Left ventricle myocardium inferior (tissue), 1 donor: ENCODE data around the gene C21orf91. TPM values are rescaled to one million over a fixed set of nuclear protein-coding genes. Genes with fewer than 3 reads are reported as not detected.

Experiments
- DNase-seq: peaks from one replicate; pipeline ENCODE4 v3.0.0-alpha.2; 2020
- H3K27ac ChIP-seq: fragments of 200-600 bp; replicated peaks from 2 replicates; pipeline ENCODE4 v1.8.0; 2021
- H3K27me3 ChIP-seq: fragments of 200-600 bp; 2 replicates; pipeline ENCODE4 v1.8.0; 2021; ENCODE audit warnings: low read depth
- H3K36me3 ChIP-seq: fragments of 200-600 bp; 2 replicates; pipeline ENCODE4 v1.8.0; 2021
- H3K4me1 ChIP-seq: fragments of 200-600 bp; 2 replicates; pipeline ENCODE4 v1.8.0; 2021
- H3K4me3 ChIP-seq: fragments of 200-600 bp; 2 replicates; pipeline ENCODE4 v1.8.0; 2021; ENCODE audit warnings: mild to moderate bottlenecking, moderate library complexity
- H3K9me3 ChIP-seq: fragments of 200-600 bp; replicated peaks from 2 replicates; pipeline ENCODE4 v1.8.0; 2021
- CTCF ChIP-seq: fragments of 200-600 bp; IDR thresholded peaks from 2 replicates; pipeline ENCODE4 v1.8.0; 2021; ENCODE audit warnings: antibody characterized with exemption, mild to moderate bottlenecking, borderline replicate concordance
- intact Hi-C: fragments of 100-400 bp; cut with micrococcal nuclease; formaldehyde crosslinking; loops from one replicate; pipeline ENCODE4 v1.11.0; 2022
- total RNA-seq: library from RNA; stranded (reverse); fragmentation: NEBNext Ultra II Directional; extraction: Animal tissue kit (Norgen Biotek cat#: 25700); gene quantifications from one replicate; pipeline ENCODE4 v1.2.1, GENCODE V29; 2021
- donor health status: DM: no; HTN: yes; CAD: no; lungs with severe emphysema.

The C21orf91 gene
- total RNA-seq, 1 donor from 2014 or later: 10.2 TPM

DNA sequence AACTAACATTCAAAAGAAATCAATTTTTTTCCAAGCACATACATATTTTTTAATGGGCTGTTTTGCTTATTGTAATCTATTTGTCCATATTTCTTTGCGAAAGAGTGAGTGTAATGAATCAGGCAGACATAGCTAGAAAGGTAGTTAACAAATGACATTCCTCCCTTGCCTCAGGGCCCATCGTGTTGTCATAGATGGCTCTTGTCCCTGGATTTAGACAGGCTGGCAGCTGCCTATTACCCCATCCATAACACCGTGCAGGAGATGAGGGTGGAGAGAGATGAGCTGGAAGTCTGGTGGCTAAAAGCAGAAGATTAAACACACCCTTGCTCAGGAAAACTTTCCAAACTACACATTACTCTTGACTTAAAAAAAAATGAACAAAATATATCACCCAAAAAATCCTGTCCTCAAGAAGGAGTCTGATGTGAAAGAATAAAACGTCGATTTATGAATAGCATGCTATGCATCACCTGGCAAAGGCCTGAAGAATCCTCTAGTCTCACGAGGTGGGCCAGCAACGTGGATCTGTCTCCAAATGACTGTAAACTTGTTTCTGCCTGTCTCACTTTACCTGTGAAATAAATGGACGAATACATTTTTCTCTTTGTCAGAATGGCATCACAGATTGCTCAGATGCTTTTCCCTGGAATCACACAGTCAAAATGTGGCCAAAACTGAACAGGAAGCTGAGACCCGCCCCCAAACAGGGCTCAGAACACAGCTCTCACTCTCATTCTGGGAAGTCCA lies 55.7 kb downstream of the C21orf91 start:
- Histone ChIP-seq H3K36me3 (no peaks in the 10 kb centered on the region), H3K4me1 (peaks cover 5% of the 10 kb centered on the region), H3K27me3 (no peaks in the 10 kb centered on the region), H3K9me3 (no peaks in the 10 kb centered on the region), H3K4me3 (no peak overlapping the region), H3K27ac (no peak overlapping the region)
- DNase-seq: no peak
- intact Hi-C loops: no loop called here
- TF ChIP-seq CTCF: no peak

DNA sequence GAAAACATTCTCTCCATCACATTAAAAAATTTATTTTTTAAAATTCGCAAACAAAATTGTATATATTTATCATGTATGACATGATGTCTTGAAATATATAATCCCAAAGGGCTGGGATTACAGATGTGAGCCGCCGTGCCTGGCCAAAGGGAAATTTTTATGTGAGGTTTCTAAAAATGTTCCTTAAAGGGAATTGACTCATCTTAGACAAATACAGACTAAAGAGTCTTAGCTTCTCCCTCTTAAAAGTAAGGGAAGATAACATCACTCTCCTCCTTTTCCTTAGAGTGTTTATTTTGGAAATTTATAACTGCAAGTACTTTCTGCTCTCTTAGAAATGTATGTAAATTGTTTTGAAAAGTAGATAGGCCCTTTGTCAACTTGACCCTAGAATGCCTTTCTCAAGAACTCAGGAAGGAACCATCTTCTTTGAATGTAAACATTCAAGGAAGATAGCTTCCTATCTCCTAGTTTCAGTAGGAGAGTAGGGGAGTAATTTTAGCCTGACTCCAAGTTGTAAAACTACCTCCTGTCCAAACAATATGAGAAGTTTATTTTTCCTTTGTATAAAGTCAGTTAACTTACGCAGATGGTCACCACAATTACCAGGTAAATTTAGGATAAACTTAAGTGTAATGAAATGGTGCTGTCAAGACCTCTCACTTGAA lies 59.5 kb downstream of the C21orf91 start:
- DNase-seq: no peak
- peaks cover 5% of the 10 kb centered on the region for H3K4me1 ChIP-seq
- H3K27ac ChIP-seq: peak overlapping the region; percentile 24
- intact Hi-C loops: no loop called here
- H3K4me3 ChIP-seq: no peak overlapping the region
- TF ChIP-seq CTCF: no peak
- no peaks in the 10 kb centered on the region for H3K27me3 ChIP-seq
- H3K36me3 ChIP-seq: no peaks in the 10 kb centered on the region
- no peaks in the 10 kb centered on the region for H3K9me3 ChIP-seq

DNA sequence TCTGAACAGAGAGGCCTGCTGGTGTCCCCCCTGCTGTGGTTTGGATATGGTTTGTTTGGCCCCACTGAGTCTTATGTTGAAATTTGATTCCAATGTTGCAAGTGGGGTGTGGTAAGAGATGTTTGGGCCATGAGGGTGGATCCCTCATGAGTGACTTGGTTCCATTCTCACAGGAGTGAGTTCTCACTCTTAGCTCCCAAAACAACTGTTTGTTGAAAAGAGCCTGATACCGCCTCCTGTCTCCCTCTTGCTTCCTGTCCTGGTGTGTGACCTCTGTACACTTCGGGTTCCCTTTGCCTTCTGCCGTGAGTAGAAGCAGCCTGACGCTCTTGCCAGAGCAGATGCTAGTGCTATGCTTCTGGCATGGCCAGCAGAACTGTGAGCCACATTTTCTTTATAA lies 60.5 kb downstream of the C21orf91 start:
- peak overlapping the region; percentile 24 for H3K27ac ChIP-seq
- no peaks in the 10 kb centered on the region for H3K27me3 ChIP-seq
- peaks cover 5% of the 10 kb centered on the region for H3K4me1 ChIP-seq
- H3K36me3 ChIP-seq: no peaks in the 10 kb centered on the region
- no peak for DNase-seq
- no peaks in the 10 kb centered on the region for H3K9me3 ChIP-seq
- no peak overlapping the region for H3K4me3 ChIP-seq
- TF ChIP-seq CTCF: no peak
- intact Hi-C loops: no loop called here

DNA sequence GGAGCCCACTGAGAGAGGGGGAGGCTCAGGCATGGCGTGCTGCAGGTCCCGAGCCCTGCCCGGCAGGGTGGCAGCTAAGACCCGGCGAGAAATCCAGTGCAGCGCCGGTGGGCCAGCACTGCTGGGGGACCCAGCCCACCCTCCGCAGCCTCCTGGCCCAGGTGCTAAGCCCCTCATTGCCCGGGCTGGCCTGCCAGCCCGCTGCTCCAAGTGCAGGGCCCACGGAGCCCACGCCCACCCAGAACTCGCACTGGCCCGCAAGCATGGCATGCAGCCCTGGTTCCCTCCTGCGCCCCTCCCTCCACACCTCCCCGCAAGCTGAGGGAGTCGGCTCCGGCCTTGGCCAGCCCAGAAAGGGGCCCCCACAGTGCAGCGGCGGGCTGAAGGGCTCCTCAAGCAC lies 61.5 kb downstream of the C21orf91 start:
- H3K4me1 ChIP-seq: peaks cover 5% of the 10 kb centered on the region
- no peak overlapping the region for H3K4me3 ChIP-seq
- no peak for TF ChIP-seq CTCF
- H3K9me3 ChIP-seq: no peaks in the 10 kb centered on the region
- H3K36me3 ChIP-seq: no peaks in the 10 kb centered on the region
- intact Hi-C loops: no loop called here
- H3K27me3 ChIP-seq: no peaks in the 10 kb centered on the region
- no peak for DNase-seq
- H3K27ac ChIP-seq: no peak overlapping the region

- peaks cover 9% of the 10 kb centered on the region for H3K9me3 ChIP-seq
- H3K4me3 ChIP-seq: no peak overlapping the region
These were observed 65.4 kb downstream of the C21orf91 start for GRCh38 chr21:17753736-17754135.

More at GRCh38 chr21:17753736-17754135, 65.4 kb downstream of the C21orf91 start:
- no peak for TF ChIP-seq CTCF
- no peak for DNase-seq
- Histone ChIP-seq H3K36me3 (no peaks in the 10 kb centered on the region), H3K27me3 (no peaks in the 10 kb centered on the region), H3K27ac (no peak overlapping the region), H3K4me1 (peaks cover 1% of the 10 kb centered on the region)
- intact Hi-C loops: no loop called here
